HG02610 (cell line): ENCODE measurements around the gene SPOPL.

Source experiments
- ATAC-seq: cut with Tn5 transposase; IDR thresholded peaks from one replicate; pipeline ENCODE4 v1.9.1; 2021; ENCODE audit warnings: mild to moderate bottlenecking, moderate library complexity; ENCODE audit not compliant: unreplicated experiment

Gene SPOPL

GRCh38 chr2:138494265-138494966 is 7.2 kb upstream of the SPOPL start:
- ATAC-seq, result no peak

GRCh38 chr2:138495384-138495783 is 6.2 kb upstream of the SPOPL start:
- ATAC-seq, result no peak

GRCh38 chr2:138496096-138496651 is 5.4 kb upstream of the SPOPL start:
- ATAC-seq, result no peak

- ATAC-seq, result no peak
Measured at GRCh38 chr2:138497294-138497693, 4.3 kb upstream of the SPOPL start.

GRCh38 chr2:138499684-138500083 is 1.9 kb upstream of the SPOPL start:
- no peak for ATAC-seq

- peak; percentile 15 for ATAC-seq
Measured at GRCh38 chr2:138500592-138501424, 762 bp upstream of the SPOPL start.

GRCh38 chr2:138502255-138503086 is 901 bp downstream of the SPOPL start:
- no peak for ATAC-seq

GRCh38 chr2:138503087-138503442 is 1.5 kb downstream of the SPOPL start:
- ATAC-seq, result peak; percentile 28

- no peak for ATAC-seq
Measured at GRCh38 chr2:138503652-138504051, 2.1 kb downstream of the SPOPL start.

GRCh38 chr2:138504092-138504491 is 2.5 kb downstream of the SPOPL start:
- no peak for ATAC-seq

- peak; percentile 27 for ATAC-seq
Measured at GRCh38 chr2:138504546-138505235, 3.1 kb downstream of the SPOPL start.

GRCh38 chr2:138507267-138507666 is 5.7 kb downstream of the SPOPL start:
- no peak for ATAC-seq

GRCh38 chr2:138510319-138510718 is 8.7 kb downstream of the SPOPL start:
- ATAC-seq, result no peak

- no peak for ATAC-seq
Measured at GRCh38 chr2:138512672-138513071, 11.1 kb downstream of the SPOPL start.

GRCh38 chr2:138514173-138514572 is 12.6 kb downstream of the SPOPL start:
- no peak for ATAC-seq

GRCh38 chr2:138515092-138515491 is 13.5 kb downstream of the SPOPL start:
- no peak for ATAC-seq

GRCh38 chr2:138516030-138516704 is 14.6 kb downstream of the SPOPL start:
- no peak for ATAC-seq

GRCh38 chr2:138518860-138519259 is 17.3 kb downstream of the SPOPL start:
- no peak for ATAC-seq

- no peak for ATAC-seq
Measured at GRCh38 chr2:138521821-138522220, 20.3 kb downstream of the SPOPL start.

GRCh38 chr2:138522556-138522955 is 21.0 kb downstream of the SPOPL start:
- ATAC-seq, result peak; percentile 78
